ENCODE results near the gene CNNM3.
"Not testable (repeated sequence)": the region's sequence is repeated elsewhere in the genome, so short reads cannot be mapped to it uniquely, and the experiment has no call there.

The CNNM3 gene

GRCh38 chr2:96816127-96816835 lies at the start of gene CNNM3:
Gene CNNM3 (plus strand): TSS chr2:96816268. CDS start chr2:96816278, 10 bp downstream.
- peak within 1 kb of the TSS; percentile 65 for H3K27ac ChIP-seq
- peak; percentile 57 for DNase-seq (ENCODE audit: low read depth, low spot score)

GRCh38 chr2:96767135-96767871 lies 48.8 kb upstream of the CNNM3 start:
- no peak for DNase-seq (ENCODE audit: low read depth, low spot score)
- H3K27ac ChIP-seq, result no peak overlapping the region

- H3K27ac ChIP-seq, result no peak overlapping the region
- no peak for DNase-seq (ENCODE audit: low read depth, low spot score)
Observed at GRCh38 chr2:96768083-96768561, 47.9 kb upstream of the CNNM3 start.

- DNase-seq (ENCODE audit: low read depth, low spot score), result no peak
Observed at GRCh38 chr2:96769814-96770213, 46.3 kb upstream of the CNNM3 start.

GRCh38 chr2:96770442-96771202 lies 45.4 kb upstream of the CNNM3 start:
- no peak for DNase-seq (ENCODE audit: low read depth, low spot score)

More at GRCh38 chr2:96769814-96770213, 46.3 kb upstream of the CNNM3 start:
- H3K27ac ChIP-seq, result no peak overlapping the region

DNA sequence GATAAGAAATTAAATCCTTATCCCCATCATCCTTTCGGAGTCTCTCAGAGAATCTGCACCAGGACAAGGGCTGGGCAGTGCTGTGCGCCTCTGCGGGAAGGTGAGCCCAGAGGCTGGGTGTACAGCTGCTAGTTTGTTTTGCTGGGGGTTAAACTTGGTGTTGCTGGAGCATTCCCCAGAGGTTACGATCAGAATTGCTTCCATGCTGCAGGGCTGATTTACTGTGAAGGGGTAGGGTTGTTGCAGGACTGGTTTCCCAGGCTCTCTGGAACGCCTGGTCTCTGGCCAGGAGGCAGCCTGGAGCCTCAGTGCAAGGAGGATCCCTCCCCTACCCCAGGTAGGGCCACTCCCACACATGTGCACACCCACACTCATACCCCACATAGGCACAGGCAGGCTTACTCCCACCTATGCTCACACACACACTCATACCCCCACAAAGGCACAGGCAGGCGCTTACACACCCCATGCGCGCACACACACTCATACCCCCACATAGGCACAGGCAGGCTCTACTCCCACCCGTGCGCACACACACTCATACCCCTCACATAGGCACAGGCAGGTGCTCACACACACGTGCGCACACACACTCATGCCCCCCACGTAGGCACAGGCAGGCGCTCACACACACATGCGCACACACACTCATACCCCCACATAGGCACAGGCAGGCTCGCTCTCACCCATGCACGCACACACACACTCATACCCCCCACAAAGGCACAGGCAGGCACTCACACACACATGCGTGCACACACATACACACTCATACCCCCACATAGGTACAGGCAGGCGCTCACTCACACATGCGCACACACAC lies 44.1 kb upstream of the CNNM3 start:
- no peak overlapping the region for H3K27ac ChIP-seq
- peak; percentile 56 for DNase-seq (ENCODE audit: low read depth, low spot score)

More at GRCh38 chr2:96770442-96771202, 45.4 kb upstream of the CNNM3 start:
- no peak overlapping the region for H3K27ac ChIP-seq

DNA sequence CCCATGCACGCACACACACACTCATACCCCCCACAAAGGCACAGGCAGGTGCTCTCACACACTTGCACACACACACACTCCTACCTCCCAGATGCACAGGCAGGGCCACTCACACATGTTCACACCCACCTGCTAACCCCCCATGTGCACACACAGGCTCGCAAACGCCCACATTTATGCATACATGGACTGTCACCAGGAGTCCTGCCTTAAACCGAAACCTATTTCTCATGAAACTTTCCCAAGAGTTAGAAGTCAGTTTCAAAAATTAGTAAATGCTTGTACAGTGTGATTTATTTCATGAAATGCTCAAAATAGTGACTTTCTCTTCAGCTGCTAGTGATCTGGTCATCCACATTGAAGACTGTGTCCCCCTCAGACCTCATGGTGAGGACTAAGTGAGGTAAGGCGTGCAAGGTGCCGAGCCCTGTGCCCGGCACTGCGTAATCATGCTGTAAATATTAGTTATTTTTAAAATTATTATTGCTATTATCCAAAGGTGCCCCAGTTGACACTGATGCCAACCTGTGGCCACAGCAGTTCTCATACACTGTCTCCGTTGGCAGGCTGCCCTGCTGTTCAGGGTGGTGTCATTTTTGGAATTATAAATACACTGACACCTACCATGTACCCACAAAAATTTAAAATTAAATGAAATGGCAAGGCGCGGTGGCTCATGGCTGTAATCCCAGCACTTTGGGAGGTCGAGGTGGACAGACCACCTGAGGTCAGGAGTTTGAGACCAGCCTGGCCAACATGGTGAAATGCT lies 43.0 kb upstream of the CNNM3 start:
- H3K27ac ChIP-seq, result no peak overlapping the region
- DNase-seq (ENCODE audit: low read depth, low spot score), result no peak

- no peak for DNase-seq (ENCODE audit: low read depth, low spot score)
Observed at GRCh38 chr2:96773922-96774321, 42.1 kb upstream of the CNNM3 start.

GRCh38 chr2:96775160-96775559 lies 40.9 kb upstream of the CNNM3 start:
- no peak for DNase-seq (ENCODE audit: low read depth, low spot score)
- no peak overlapping the region for H3K27ac ChIP-seq

More at GRCh38 chr2:96773922-96774321, 42.1 kb upstream of the CNNM3 start:
- H3K27ac ChIP-seq, result no peak overlapping the region

DNA sequence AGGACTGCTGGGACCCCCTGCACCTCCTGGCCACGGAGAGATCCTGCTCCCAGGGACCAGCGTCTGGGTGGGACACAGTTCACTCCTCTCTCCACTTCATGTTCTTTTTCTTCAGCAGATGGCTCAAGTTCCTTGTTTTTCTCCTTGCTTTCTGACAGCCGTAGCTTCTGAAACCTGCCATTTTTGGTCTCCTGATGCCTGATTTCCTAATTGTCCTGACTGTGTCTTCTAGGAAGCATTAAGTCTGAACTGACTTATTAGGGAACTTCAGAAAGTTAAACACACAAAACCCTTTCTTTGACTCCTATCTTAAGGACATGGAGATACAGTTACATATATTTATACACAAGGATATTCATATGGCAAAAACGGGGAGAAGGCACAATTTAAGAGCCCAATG lies 32.7 kb upstream of the CNNM3 start:
- H3K27ac ChIP-seq, result no peak overlapping the region
- DNase-seq (ENCODE audit: low read depth, low spot score), result no peak

DNA sequence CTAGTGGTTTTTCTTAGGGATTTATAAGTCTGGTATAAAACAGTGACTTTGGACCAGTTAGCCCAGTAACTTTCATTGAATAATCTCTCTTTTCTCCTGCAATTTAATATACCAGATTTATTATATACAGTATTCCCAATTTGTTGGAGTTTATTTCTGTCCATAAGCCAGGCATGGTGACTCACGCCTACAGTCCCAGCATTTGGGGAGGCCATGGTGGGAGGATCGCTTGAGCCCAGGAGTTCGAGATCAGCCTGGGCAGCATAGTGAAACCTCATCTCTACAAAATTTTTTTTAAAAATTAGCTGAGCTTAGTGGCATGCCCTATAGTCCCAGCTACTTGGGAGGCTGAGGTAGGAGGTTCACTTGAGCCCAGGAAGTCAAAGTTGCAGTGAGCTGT lies 28.7 kb upstream of the CNNM3 start:
- H3K27ac ChIP-seq, result peak overlapping the region; percentile 62
- no peak for DNase-seq (ENCODE audit: low read depth, low spot score)

- no peak overlapping the region for H3K27ac ChIP-seq
- DNase-seq (ENCODE audit: low read depth, low spot score), result no peak
Observed at GRCh38 chr2:96788442-96789244, 27.4 kb upstream of the CNNM3 start.

GRCh38 chr2:96789245-96789617 lies 26.8 kb upstream of the CNNM3 start:
- DNase-seq (ENCODE audit: low read depth, low spot score), result no peak
- no peak overlapping the region for H3K27ac ChIP-seq

- DNase-seq (ENCODE audit: low read depth, low spot score), result no peak
- no peak overlapping the region for H3K27ac ChIP-seq
Observed at GRCh38 chr2:96792772-96793749, 23.0 kb upstream of the CNNM3 start.

- H3K27ac ChIP-seq, result no peak overlapping the region
- DNase-seq (ENCODE audit: low read depth, low spot score), result no peak
Observed at GRCh38 chr2:96795076-96795475, 21.0 kb upstream of the CNNM3 start.

DNA sequence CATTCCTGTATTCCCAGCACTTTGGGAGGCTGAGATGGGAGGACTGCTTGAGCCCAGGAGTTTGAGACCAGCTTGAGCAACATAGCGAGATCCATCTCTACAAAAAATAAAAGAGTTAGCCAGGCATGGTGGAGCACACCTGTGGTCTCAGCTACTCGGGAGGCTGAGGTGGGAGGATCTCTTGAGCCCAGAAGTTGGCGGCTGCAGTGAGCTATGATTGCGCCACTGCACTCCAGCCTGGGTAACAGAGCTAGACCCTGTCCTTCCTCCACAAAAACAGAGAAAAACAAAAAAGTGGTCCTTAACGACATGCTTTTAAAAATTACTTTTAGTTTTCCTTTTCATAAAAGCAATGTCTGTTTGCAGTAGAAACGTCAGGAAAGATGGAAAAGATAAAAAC lies 19.6 kb upstream of the CNNM3 start:
- not testable (repeated sequence) for H3K27ac ChIP-seq; DNase-seq (ENCODE audit: low read depth, low spot score)

DNA sequence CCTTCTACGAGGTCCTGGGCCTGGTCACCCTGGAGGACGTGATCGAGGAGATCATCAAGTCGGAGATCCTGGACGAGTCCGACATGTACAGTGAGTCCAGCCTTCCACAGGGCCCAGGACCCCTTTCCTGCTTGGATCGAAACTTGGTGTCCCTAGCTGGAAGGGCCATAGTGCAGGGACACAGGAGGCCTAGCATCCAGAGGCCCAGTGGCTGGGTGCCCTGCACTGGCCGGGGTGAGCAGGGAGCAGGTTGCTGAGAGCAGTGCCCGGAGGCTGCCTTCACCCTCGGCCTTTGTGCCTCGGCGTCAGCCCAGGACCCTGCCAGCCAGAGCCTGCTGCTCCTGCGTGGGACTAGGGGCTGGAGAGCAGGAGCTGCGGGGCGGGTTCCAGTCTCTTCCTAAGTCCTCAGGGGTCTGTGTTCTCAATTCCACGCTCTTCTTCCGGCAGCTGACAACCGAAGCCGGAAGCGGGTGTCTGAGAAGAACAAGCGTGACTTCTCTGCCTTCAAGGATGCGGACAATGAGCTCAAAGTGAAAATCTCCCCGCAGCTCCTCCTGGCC lies 18.9 kb upstream of the CNNM3 start:
- DNase-seq (ENCODE audit: low read depth, low spot score), result no peak
- H3K27ac ChIP-seq, result no peak overlapping the region
